CD4-positive, alpha-beta T cell (primary cell): ENCODE measurements around the gene DAPK1. TPM values are rescaled to one million over a fixed set of nuclear protein-coding genes. Genes with fewer than 3 reads are reported as not detected.

Source experiments
- ATAC-seq: fragments of 200-7000 bp; cut with Tn5 transposase; one replicate; pipeline ENCODE4 v1.10.0; 2022; ENCODE audit warnings: mild to moderate bottlenecking; ENCODE audit not compliant: poor library complexity
- CTCF ChIA-PET: fragments of 350-600 bp; sonication (Branson Sonifier 250); formaldehyde crosslinking; loops from one replicate; lab custom pipeline; 2021; ENCODE audit warnings: antibody characterized with exemption, inconsistent platforms; lab: Charles Lee
- POLR2A ChIA-PET: fragments of 350-600 bp; sonication (Branson Sonifier 250); formaldehyde crosslinking; loops from one replicate; lab custom pipeline; 2021; ENCODE audit warnings: antibody characterized with exemption, inconsistent platforms; lab: Charles Lee
- DNase-seq, 14 experiments: peaks; one replicate each; pipeline ENCODE4 v3.0.0-alpha.2; 2013 to 2020; ENCODE audit warnings: mixed read lengths in 2 of 14
- H3K27ac ChIP-seq, 2 donors: one replicate each; pipeline versions ENCODE4 v1.5.1 to v1.7.0; 2013; ENCODE audit warnings: low read length in 2 of 2, low read depth in 1 of 2, mild to moderate bottlenecking in 1 of 2
- H3K27me3 ChIP-seq, 2 experiments: 1 replicate in 1 of 2; 2 replicates in 1 of 2; pipeline versions ENCODE4 v1.6.1 to v1.7.0; 2013; ENCODE audit warnings: low read length in 2 of 2, control low read depth in 1 of 2, mild to moderate bottlenecking in 1 of 2, moderate library complexity in 1 of 2; ENCODE audit not compliant: insufficient read depth in 2 of 2, control insufficient read depth in 1 of 2
- H3K36me3 ChIP-seq: one replicate; pipeline ENCODE4 v1.6.1; 2013; ENCODE audit warnings: low read length, control low read depth; ENCODE audit not compliant: insufficient read depth
- H3K4me1 ChIP-seq: one replicate; pipeline ENCODE4 v1.6.1; 2013; ENCODE audit warnings: low read length, control low read depth; ENCODE audit not compliant: insufficient read depth
- H3K4me3 ChIP-seq: one replicate; pipeline ENCODE4 v1.5.1; 2013; ENCODE audit warnings: mild to moderate bottlenecking, low read length, moderate library complexity
- H3K9me3 ChIP-seq, 2 experiments: 1 replicate in 1 of 2; 2 replicates in 1 of 2; pipeline versions ENCODE4 v1.6.1 to v1.7.0; 2013; ENCODE audit warnings: low read length in 2 of 2, mild to moderate bottlenecking in 2 of 2, control low read depth in 1 of 2, moderate library complexity in 1 of 2; ENCODE audit not compliant: control insufficient read depth in 1 of 2, insufficient read depth in 1 of 2
- H3K27ac Mint-ChIP-seq: one replicate; pipeline ENCODE4 v1.8.0; 2020; ENCODE audit warnings: mixed read lengths
- H3K27me3 Mint-ChIP-seq: one replicate; pipeline ENCODE4 v1.8.0; 2021; ENCODE audit warnings: mixed read lengths
- H3K36me3 Mint-ChIP-seq: one replicate; pipeline ENCODE4 v1.8.0; 2021; ENCODE audit warnings: low read depth, mixed read lengths
- H3K4me1 Mint-ChIP-seq: one replicate; pipeline ENCODE4 v1.8.0; 2021; ENCODE audit warnings: low read depth, mixed read lengths
- H3K4me3 Mint-ChIP-seq: one replicate; pipeline ENCODE4 v1.8.0; 2020; ENCODE audit warnings: mild to moderate bottlenecking, mixed read lengths
- H3K9me3 Mint-ChIP-seq: one replicate; pipeline ENCODE4 v1.8.0; 2020; ENCODE audit warnings: mixed read lengths
- intact Hi-C, 2 experiments: fragments of 100-400 bp; cut with DNase I in 1 of 2; cut with micrococcal nuclease in 1 of 2; formaldehyde crosslinking; loops; one replicate each; pipeline versions ENCODE4 v1.15.1 to v1.9.0; 2023 to 2025; cut with DNase I, micrococcal nuclease
- total RNA-seq, 174 experiments: library from RNA in 2 of 174; stranded (reverse) in 2 of 174; gene quantifications; one replicate each; pipeline ENCODE4 v1.2.3 and lab custom pipeline; 2021 to 2026
- TF ChIP-seq, protein P1 (sequence below): fragments of 200-600 bp; IDR thresholded peaks from one replicate; pipeline ENCODE4 v1.8.0; 2022; ENCODE audit warnings: antibody characterized with exemption, mild to moderate bottlenecking

DAPK1 gene
- total RNA-seq, 2 experiments from 2014 or later, result 2.7 TPM

DNA sequence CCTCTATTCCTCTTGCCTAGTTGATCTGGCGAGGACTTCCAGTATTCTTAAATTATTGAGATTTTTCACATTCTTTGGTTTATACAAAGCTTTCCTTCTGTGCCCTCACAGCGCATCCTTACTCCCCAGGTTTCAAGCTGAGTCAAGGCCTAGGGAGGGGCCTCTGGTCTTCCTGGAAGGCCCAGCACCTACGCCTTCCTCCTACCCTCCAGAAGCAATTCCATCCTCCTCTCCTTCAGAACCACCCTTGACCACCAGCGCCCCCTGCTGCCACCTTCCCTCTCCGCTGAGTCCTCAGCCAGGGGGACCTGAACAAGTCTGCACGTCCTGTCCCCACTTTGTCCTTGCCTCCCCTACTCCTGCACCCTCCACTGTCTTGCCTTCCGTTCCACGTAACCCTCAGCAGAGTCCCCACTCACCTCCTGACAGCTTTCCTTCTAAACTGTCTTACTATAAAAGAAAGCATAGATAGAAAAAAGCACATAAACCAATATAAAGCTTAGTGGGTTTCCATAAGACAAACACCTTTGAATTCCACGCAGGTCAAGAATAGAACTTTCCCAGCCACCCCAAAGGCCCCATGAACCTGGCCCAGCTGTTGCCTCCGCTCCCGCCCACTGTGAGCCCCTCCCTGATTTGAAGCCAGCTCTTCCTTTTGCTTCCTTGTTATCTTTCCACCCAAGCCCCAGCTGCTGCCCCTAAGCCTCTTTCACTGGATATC is 165.3 kb downstream of the DAPK1 start:
- Histone ChIP-seq H3K27me3 (no peaks in the 10 kb centered on the region), H3K9me3 (peaks cover 0 to 22% of the 10 kb centered on the region in 2 experiments), H3K36me3 (no peaks in the 10 kb centered on the region), H3K4me3 (no peak overlapping the region), H3K4me1 (no peaks in the 10 kb centered on the region), H3K27ac (no peak overlapping the region)
- CTCF ChIA-PET, result interaction anchor here (1.4 kb wide), 1 partner anchor 12 kb away, joined by 3 read pairs; no protein-coding TSS in a partner anchor
- no peaks in the 10 kb centered on the region for H3K9me3 Mint-ChIP-seq
- intact Hi-C loops, result loop anchor here in 1 of 2 experiments (1.0 to 10.0 kb wide), 2 partner anchors 326 to 1248 kb away; no protein-coding TSS in a partner anchor
- no peak overlapping the region for H3K4me3 Mint-ChIP-seq
- TF ChIP-seq, protein P1, sequence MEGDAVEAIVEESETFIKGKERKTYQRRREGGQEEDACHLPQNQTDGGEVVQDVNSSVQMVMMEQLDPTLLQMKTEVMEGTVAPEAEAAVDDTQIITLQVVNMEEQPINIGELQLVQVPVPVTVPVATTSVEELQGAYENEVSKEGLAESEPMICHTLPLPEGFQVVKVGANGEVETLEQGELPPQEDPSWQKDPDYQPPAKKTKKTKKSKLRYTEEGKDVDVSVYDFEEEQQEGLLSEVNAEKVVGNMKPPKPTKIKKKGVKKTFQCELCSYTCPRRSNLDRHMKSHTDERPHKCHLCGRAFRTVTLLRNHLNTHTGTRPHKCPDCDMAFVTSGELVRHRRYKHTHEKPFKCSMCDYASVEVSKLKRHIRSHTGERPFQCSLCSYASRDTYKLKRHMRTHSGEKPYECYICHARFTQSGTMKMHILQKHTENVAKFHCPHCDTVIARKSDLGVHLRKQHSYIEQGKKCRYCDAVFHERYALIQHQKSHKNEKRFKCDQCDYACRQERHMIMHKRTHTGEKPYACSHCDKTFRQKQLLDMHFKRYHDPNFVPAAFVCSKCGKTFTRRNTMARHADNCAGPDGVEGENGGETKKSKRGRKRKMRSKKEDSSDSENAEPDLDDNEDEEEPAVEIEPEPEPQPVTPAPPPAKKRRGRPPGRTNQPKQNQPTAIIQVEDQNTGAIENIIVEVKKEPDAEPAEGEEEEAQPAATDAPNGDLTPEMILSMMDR, result peak; percentile 48
- POLR2A ChIA-PET, result no interaction called here
- no peaks in the 10 kb centered on the region for H3K36me3 Mint-ChIP-seq
- DNase-seq, result peak in 10 of 14 experiments; percentile 7 to 61 (median 28)
- no peaks in the 10 kb centered on the region for H3K4me1 Mint-ChIP-seq
- H3K27me3 Mint-ChIP-seq, result no peaks in the 10 kb centered on the region
- no peak overlapping the region for H3K27ac Mint-ChIP-seq
- ATAC-seq, result no peak

DNA sequence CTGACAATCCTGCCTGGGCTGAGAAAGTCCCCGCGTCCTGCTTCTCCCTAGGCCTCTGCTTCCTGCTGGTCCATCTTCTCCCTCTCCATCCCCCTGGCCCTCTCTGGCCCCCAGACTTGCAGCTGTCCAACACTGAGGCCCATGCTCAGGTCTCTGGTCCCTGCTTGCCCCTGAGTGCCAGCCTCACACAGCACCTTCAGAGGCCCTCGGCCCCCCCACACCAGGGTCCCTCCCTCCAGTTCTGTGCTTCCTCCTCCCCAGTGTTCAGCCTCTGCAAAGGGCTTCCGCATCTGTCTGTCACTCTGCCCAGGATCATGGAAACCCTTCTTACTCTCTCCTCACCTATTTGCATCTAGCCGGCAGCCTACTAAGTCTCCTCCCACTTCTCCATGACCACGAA is 165.9 kb downstream of the DAPK1 start:
- H3K9me3 ChIP-seq, result peaks cover 0 to 22% of the 10 kb centered on the region in 2 experiments
- H3K27ac Mint-ChIP-seq, result no peak overlapping the region
- H3K27me3 Mint-ChIP-seq, result no peaks in the 10 kb centered on the region
- no peak for ATAC-seq
- H3K4me1 ChIP-seq, result no peaks in the 10 kb centered on the region
- H3K9me3 Mint-ChIP-seq, result no peaks in the 10 kb centered on the region
- ChIA-PET POLR2A (no interaction called here), CTCF (interaction anchor here (1.4 kb wide), 1 partner anchor 13 kb away, joined by 3 read pairs; no protein-coding TSS in a partner anchor)
- H3K36me3 Mint-ChIP-seq, result no peaks in the 10 kb centered on the region
- no peak for DNase-seq
- no peaks in the 10 kb centered on the region for H3K27me3 ChIP-seq
- H3K27ac ChIP-seq, result no peak overlapping the region
- intact Hi-C loops, result loop anchor here in 1 of 2 experiments (1.0 to 10.0 kb wide), 2 partner anchors 326 to 1249 kb away; no protein-coding TSS in a partner anchor
- no peak overlapping the region for H3K4me3 ChIP-seq
- TF ChIP-seq, protein P1, result no peak
- no peak overlapping the region for H3K4me3 Mint-ChIP-seq
- no peaks in the 10 kb centered on the region for H3K36me3 ChIP-seq
- no peaks in the 10 kb centered on the region for H3K4me1 Mint-ChIP-seq

DNA sequence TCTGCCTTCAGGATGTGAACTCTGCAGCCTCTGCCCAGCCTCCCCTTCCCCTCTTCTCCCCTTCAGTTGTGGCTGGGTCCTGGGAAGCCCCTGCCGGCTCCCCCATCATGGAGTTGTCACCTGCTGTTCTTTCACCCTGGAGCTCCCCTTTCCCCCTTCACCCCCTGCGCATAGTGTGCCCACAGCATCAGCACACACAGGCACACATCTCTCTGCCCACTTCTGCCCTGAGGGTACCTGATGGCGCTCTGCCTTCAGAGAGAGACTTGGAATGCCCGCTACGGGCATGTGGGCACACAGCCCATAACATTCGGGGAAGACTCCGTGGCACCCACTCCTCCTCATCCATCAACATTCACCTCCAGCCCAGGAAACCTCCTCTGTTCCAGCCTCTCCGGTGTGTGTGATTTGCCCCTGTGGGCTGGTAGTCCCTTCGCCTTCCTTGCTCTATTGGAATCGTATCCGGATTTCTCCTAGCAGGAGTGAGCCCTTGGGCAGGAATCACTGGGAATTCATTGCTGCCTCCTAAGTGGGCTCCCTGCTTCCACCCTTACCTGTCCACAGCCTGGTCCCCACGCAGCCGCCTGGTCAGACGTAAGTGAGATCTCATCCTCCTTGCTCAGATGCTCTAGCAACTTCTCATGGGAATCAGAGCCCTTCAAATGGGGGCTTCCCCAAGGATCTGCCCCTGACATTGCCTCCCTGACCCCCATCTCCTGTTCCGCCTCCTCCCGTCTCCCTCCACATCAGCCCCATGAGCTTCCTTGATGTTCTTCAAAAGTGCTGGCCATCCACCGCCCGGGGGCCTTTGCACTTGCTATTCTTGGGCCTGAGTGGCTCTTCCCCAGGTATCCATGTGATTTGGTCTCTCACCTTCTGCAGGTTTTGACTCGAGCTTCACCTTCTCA is 166.7 kb downstream of the DAPK1 start:
- H3K36me3 Mint-ChIP-seq, result no peaks in the 10 kb centered on the region
- Histone ChIP-seq H3K27ac (no peak overlapping the region), H3K4me1 (no peaks in the 10 kb centered on the region), H3K27me3 (no peaks in the 10 kb centered on the region), H3K36me3 (no peaks in the 10 kb centered on the region), H3K4me3 (no peak overlapping the region), H3K9me3 (peaks cover 0 to 19% of the 10 kb centered on the region in 2 experiments)
- no peak overlapping the region for H3K27ac Mint-ChIP-seq
- H3K4me1 Mint-ChIP-seq, result no peaks in the 10 kb centered on the region
- ATAC-seq, result no peak
- POLR2A ChIA-PET, result no interaction called here
- TF ChIP-seq, protein P1, result no peak
- no peaks in the 10 kb centered on the region for H3K9me3 Mint-ChIP-seq
- H3K27me3 Mint-ChIP-seq, result no peaks in the 10 kb centered on the region
- no peak overlapping the region for H3K4me3 Mint-ChIP-seq
- no peak for DNase-seq
- CTCF ChIA-PET, result no interaction called here
- intact Hi-C loops, result loop anchor here in 1 of 2 experiments (10.0 kb wide), 1 partner anchor 1250 kb away; no protein-coding TSS in a partner anchor
